Ascending aorta (tissue), 2 donors: ENCODE measurements around the gene GTF3C1. TPM values are rescaled to one million over a fixed set of nuclear protein-coding genes. Genes with fewer than 3 reads are reported as not detected.
"Not testable (repeated sequence)": the region's sequence is repeated elsewhere in the genome, so short reads cannot be mapped to it uniquely, and the experiment has no call there.

Experiments
- DNase-seq, 2 donors: peaks; one replicate each; pipeline ENCODE4 v3.0.0-alpha.2; 2019; ENCODE audit warnings: low spot score in 2 of 2
- H3K27ac ChIP-seq, 2 donors: fragments of 200-600 bp; sonication (generic); one replicate each; pipeline ENCODE4 v1.5.1; 2016 to 2017; ENCODE audit warnings: mild to moderate bottlenecking in 1 of 2
- H3K27me3 ChIP-seq: fragments of 200-600 bp; sonication (generic); one replicate; pipeline ENCODE4 v1.5.1; 2017
- H3K36me3 ChIP-seq, 2 donors: fragments of 200-600 bp; sonication (generic); one replicate each; pipeline ENCODE4 v1.5.1; 2016
- H3K4me1 ChIP-seq, 2 donors: fragments of 200-600 bp; sonication (generic); one replicate each; pipeline ENCODE4 v1.5.1; 2016 to 2017; ENCODE audit warnings: mild to moderate bottlenecking in 1 of 2
- H3K4me3 ChIP-seq, 2 donors: fragments of 200-600 bp; sonication (generic); one replicate each; pipeline ENCODE4 v1.5.1; 2016 to 2017; ENCODE audit warnings: mild to moderate bottlenecking in 1 of 2
- H3K9me3 ChIP-seq, 2 donors: fragments of 200-600 bp; sonication (generic); one replicate each; pipeline ENCODE4 v1.5.1; 2016
- CTCF ChIP-seq, 3 experiments: fragments of 200-600 bp in 2 of 3; fragments of 450-650 bp in 1 of 3; sonication (generic) in 2 of 3; IDR thresholded peaks; one replicate each; pipeline ENCODE4 v1.5.1; 2016 to 2019; ENCODE audit warnings: antibody characterized with exemption in 3 of 3, mild to moderate bottlenecking in 1 of 3, moderate library complexity in 1 of 3
- intact Hi-C: fragments of 100-400 bp; cut with DNase I; formaldehyde crosslinking; loops from one replicate; pipeline ENCODE4 v1.15.1; 2023
- total RNA-seq: library from RNA; depleted of rRNA; stranded (reverse); fragments of >200 nt; gene quantifications from one replicate; pipeline ENCODE4 v1.1.0, GENCODE V29; 2016

The GTF3C1 gene
- total RNA-seq, 1 donor from 2014 or later = 40.6 TPM

- H3K4me1 ChIP-seq = no peaks in the 10 kb centered on the region
- TF ChIP-seq CTCF (IDR thresholded peaks at IDR 0.05) = no peak
- H3K36me3 ChIP-seq = no peaks in the 10 kb centered on the region
- no peak overlapping the region for H3K4me3 ChIP-seq
- intact Hi-C loops = no loop called here
- H3K27ac ChIP-seq = no peak overlapping the region
- no peaks in the 10 kb centered on the region for H3K27me3 ChIP-seq
- peaks cover 7 to 9% of the 10 kb centered on the region in 2 donors for H3K9me3 ChIP-seq
- peak in 1 of 2 donors; percentile 19 for DNase-seq
Observed at GRCh38 chr16:27439271-27440018, 110.3 kb downstream of the GTF3C1 start.

- TF ChIP-seq CTCF (IDR thresholded peaks at IDR 0.05) = no peak
- Histone ChIP-seq H3K36me3 (no peaks in the 10 kb centered on the region), H3K4me3 (no peak overlapping the region), H3K9me3 (no peaks in the 10 kb centered on the region), H3K27ac (no peak overlapping the region), H3K27me3 (no peaks in the 10 kb centered on the region), H3K4me1 (no peaks in the 10 kb centered on the region)
- intact Hi-C loops = no loop called here
- DNase-seq = peak in 1 of 2 donors; percentile 18
Observed at GRCh38 chr16:27437946-27438345, 111.8 kb downstream of the GTF3C1 start.

- H3K27me3 ChIP-seq = no peaks in the 10 kb centered on the region
- H3K9me3 ChIP-seq = no peaks in the 10 kb centered on the region
- TF ChIP-seq CTCF (IDR thresholded peaks at IDR 0.05) = no peak
- no peak overlapping the region for H3K27ac ChIP-seq
- intact Hi-C loops = no loop called here
- no peak overlapping the region for H3K4me3 ChIP-seq
- DNase-seq = peak in 1 of 2 donors; percentile 42
- H3K36me3 ChIP-seq = no peaks in the 10 kb centered on the region
- no peaks in the 10 kb centered on the region for H3K4me1 ChIP-seq
Observed at GRCh38 chr16:27436921-27437650, 112.6 kb downstream of the GTF3C1 start.

GRCh38 chr16:27436065-27436464 lies 113.6 kb downstream of the GTF3C1 start:
- no peaks in the 10 kb centered on the region for H3K27me3 ChIP-seq
- no peak for TF ChIP-seq CTCF (IDR thresholded peaks at IDR 0.05)
- intact Hi-C loops = no loop called here
- no peaks in the 10 kb centered on the region for H3K4me1 ChIP-seq
- no peaks in the 10 kb centered on the region for H3K9me3 ChIP-seq
- DNase-seq = peak in 1 of 2 donors; percentile 34
- no peak overlapping the region for H3K4me3 ChIP-seq
- no peak overlapping the region for H3K27ac ChIP-seq
- H3K36me3 ChIP-seq = no peaks in the 10 kb centered on the region

- H3K4me1 ChIP-seq, DNase-seq, H3K36me3 ChIP-seq, H3K27ac ChIP-seq, H3K9me3 ChIP-seq, intact Hi-C loops, H3K4me3 ChIP-seq, H3K27me3 ChIP-seq: not testable (repeated sequence)
Observed at GRCh38 chr16:27435146-27435545, 114.6 kb downstream of the GTF3C1 start.
